ENCODE data around the gene C5.

- TF ChIP-seq POLR2A (IDR thresholded peaks at IDR 0.05; ENCODE audit: low read depth, low read length), result no peak; the same call in 1 of the 2 replicates
- TF ChIP-seq POLR2AphosphoS5 (IDR thresholded peaks at IDR 0.05; ENCODE audit: low read depth, low read length), result peak; percentile 71
- TF ChIP-seq TAF1 (IDR thresholded peaks at IDR 0.05; ENCODE audit: low read depth, low read length), result no peak
- TF ChIP-seq SPI1 (IDR thresholded peaks at IDR 0.05; ENCODE audit: low read depth, low read length), result no peak
These were observed 137.0 kb downstream of the C5 start for GRCh38 chr9:120912958-120913646.
